ENCODE measurements around the gene R3HDM2.

Gene R3HDM2

GRCh38 chr12:57459055-57459749, 28.4 kb upstream of the R3HDM2 start:
- peak; percentile 81 for DNase-seq (ENCODE audit: low spot score)
- peak overlapping the region; percentile 97 for H3K27ac ChIP-seq
- ChIA-PET CTCF (interaction anchor here (0.5 to 1.4 kb wide), 12 partner anchors 13 to 257 kb away, joined by 3 to 5 read pairs (median 4); no protein-coding TSS in a partner anchor), POLR2A (ENCODE audit: low non-redundant PET) (interaction anchor here (0.6 kb wide), 1 partner anchor 56 kb away, joined by 3 read pairs; no protein-coding TSS in a partner anchor)
- TF ChIP-seq CTCF (conservative IDR thresholded peaks at IDR 0.05; ENCODE audit: low read depth) = peak; percentile 93

GRCh38 chr12:57458665-57459054, 27.8 kb upstream of the R3HDM2 start:
- ChIA-PET POLR2A (ENCODE audit: low non-redundant PET) (no interaction called here), CTCF (interaction anchor here (0.5 to 1.4 kb wide), 14 partner anchors 13 to 258 kb away, joined by 3 to 5 read pairs (median 4); no protein-coding TSS in a partner anchor)
- no peak for TF ChIP-seq CTCF (conservative IDR thresholded peaks at IDR 0.05; ENCODE audit: low read depth)
- no peak for DNase-seq (ENCODE audit: low spot score)
- peak overlapping the region; percentile 97 for H3K27ac ChIP-seq

GRCh38 chr12:57456737-57457490, 26.1 kb upstream of the R3HDM2 start:
- no peak for TF ChIP-seq CTCF (conservative IDR thresholded peaks at IDR 0.05; ENCODE audit: low read depth)
- DNase-seq (ENCODE audit: low spot score) = no peak
- POLR2A ChIA-PET (ENCODE audit: low non-redundant PET) = no interaction called here
- H3K27ac ChIP-seq = peak overlapping the region; percentile 97
- CTCF ChIA-PET = interaction anchor here (0.6 kb wide), 1 partner anchor 9 kb away, joined by 4 read pairs; no protein-coding TSS in a partner anchor

GRCh38 chr12:57456145-57456700, 25.4 kb upstream of the R3HDM2 start:
- H3K27ac ChIP-seq = peak overlapping the region; percentile 97
- peak; percentile 46 for TF ChIP-seq CTCF (conservative IDR thresholded peaks at IDR 0.05; ENCODE audit: low read depth)
- ChIA-PET CTCF (interaction anchor here (0.5 to 1.4 kb wide), 5 partner anchors 9 to 242 kb away, joined by 3 to 4 read pairs (median 3); no protein-coding TSS in a partner anchor), POLR2A (ENCODE audit: low non-redundant PET) (no interaction called here)
- DNase-seq (ENCODE audit: low spot score) = no peak

GRCh38 chr12:57455374-57456144, 24.7 kb upstream of the R3HDM2 start:
- peak overlapping the region; percentile 97 for H3K27ac ChIP-seq
- POLR2A ChIA-PET (ENCODE audit: low non-redundant PET) = no interaction called here

More at GRCh38 chr12:57455374-57456144, 24.7 kb upstream of the R3HDM2 start:
- CTCF ChIA-PET = interaction anchor here (0.5 to 1.4 kb wide), 5 partner anchors 61 to 241 kb away, joined by 3 to 4 read pairs (median 3); no protein-coding TSS in a partner anchor
- no peak for DNase-seq (ENCODE audit: low spot score)
- TF ChIP-seq CTCF (conservative IDR thresholded peaks at IDR 0.05; ENCODE audit: low read depth) = no peak
